Natural killer cell treated with Interleukin-12 subunit alpha and Interleukin-12 subunit beta and Interleukin-15 and Interleukin-18, amount 100 ng/mL, for 72 hours (primary cell): Measurements from ENCODE around the gene ARL16. TPM values are rescaled to one million over a fixed set of nuclear protein-coding genes. Genes with fewer than 3 reads are reported as not detected.

ENCODE experiments used
- ATAC-seq, 2 donors: fragments of 150-1000 bp; cut with Tn5 transposase in 1 of 2; sonication (Bioruptor Pico), chemical (Tn5 transposase) in 1 of 2; 2 replicates each; pipeline ENCODE4 v1.10.0; 2021
- DNase-seq: peaks from one replicate; pipeline ENCODE4 v3.0.0; 2022; ENCODE audit warnings: low spot score
- H3K27ac Mint-ChIP-seq, 2 donors: 1 replicate in 1 of 2; 2 replicates in 1 of 2; pipeline ENCODE4 v1.8.0; 2022; ENCODE audit warnings: mixed read lengths in 2 of 2, mild to moderate bottlenecking in 1 of 2, moderate library complexity in 1 of 2
- H3K27me3 Mint-ChIP-seq, 2 donors: 1 replicate in 1 of 2; 2 replicates in 1 of 2; pipeline ENCODE4 v1.8.0; 2022; ENCODE audit warnings: mixed read lengths in 2 of 2
- H3K36me3 Mint-ChIP-seq: one replicate; pipeline ENCODE4 v1.8.0; 2022; ENCODE audit warnings: mixed read lengths
- H3K4me1 Mint-ChIP-seq, 2 donors: 1 replicate in 1 of 2; 2 replicates in 1 of 2; pipeline ENCODE4 v1.8.0; 2022; ENCODE audit warnings: low read depth in 2 of 2, mixed read lengths in 2 of 2, mild to moderate bottlenecking in 1 of 2
- H3K4me3 Mint-ChIP-seq: one replicate; pipeline ENCODE4 v1.8.0; 2022; ENCODE audit warnings: mixed read lengths
- H3K9me3 Mint-ChIP-seq: 2 replicates; pipeline ENCODE4 v1.8.0; 2022; ENCODE audit warnings: mixed read lengths
- total RNA-seq, 2 donors: library from RNA; stranded (reverse); gene quantifications; one replicate each; pipeline ENCODE4 v1.2.3, GENCODE V29; 2022

The ARL16 gene
- total RNA-seq, 2 donors from 2014 or later: 35.5 to 54.7 TPM

GRCh38 chr17:81695211-81695610 lies 11.6 kb upstream of the ARL16 start:
- Mint-ChIP-seq H3K27me3 (no peaks in the 10 kb centered on the region), H3K4me3 (no peak overlapping the region)

GRCh38 chr17:81694810-81695209 lies 11.2 kb upstream of the ARL16 start:
- DNase-seq (no peak), ATAC-seq (no peak)
- no peaks in the 10 kb centered on the region for H3K9me3 Mint-ChIP-seq
- H3K4me3 Mint-ChIP-seq: no peak overlapping the region
- H3K36me3 Mint-ChIP-seq: peaks cover 4% of the 10 kb centered on the region
- peaks cover 0 to 16% of the 10 kb centered on the region in 2 donors for H3K4me1 Mint-ChIP-seq
- H3K27ac Mint-ChIP-seq: no peak overlapping the region
- H3K27me3 Mint-ChIP-seq: no peaks in the 10 kb centered on the region

More at GRCh38 chr17:81695211-81695610, 11.6 kb upstream of the ARL16 start:
- H3K27ac Mint-ChIP-seq: no peak overlapping the region
- peaks cover 4% of the 10 kb centered on the region for H3K36me3 Mint-ChIP-seq
- DNase-seq (no peak), ATAC-seq (no peak)
- H3K4me1 Mint-ChIP-seq: peaks cover 0 to 12% of the 10 kb centered on the region in 2 donors
- H3K9me3 Mint-ChIP-seq: no peaks in the 10 kb centered on the region

GRCh38 chr17:81693509-81694210 lies 10.1 kb upstream of the ARL16 start:
- H3K27me3 Mint-ChIP-seq: no peaks in the 10 kb centered on the region
- ATAC-seq: no peak
- peaks cover 7 to 27% of the 10 kb centered on the region in 2 donors for H3K4me1 Mint-ChIP-seq
- no peaks in the 10 kb centered on the region for H3K9me3 Mint-ChIP-seq
- no peak overlapping the region for H3K4me3 Mint-ChIP-seq
- H3K27ac Mint-ChIP-seq: no peak overlapping the region
- DNase-seq: no peak
- peaks cover 4% of the 10 kb centered on the region for H3K36me3 Mint-ChIP-seq

- Mint-ChIP-seq H3K36me3 (no peaks in the 10 kb centered on the region), H3K9me3 (no peaks in the 10 kb centered on the region), H3K4me3 (no peak overlapping the region), H3K27ac (no peak overlapping the region), H3K27me3 (no peaks in the 10 kb centered on the region), H3K4me1 (peaks cover 7 to 32% of the 10 kb centered on the region in 2 donors)
- ATAC-seq: no peak
- no peak for DNase-seq
Measured at GRCh38 chr17:81691608-81692007, 8.0 kb upstream of the ARL16 start.

GRCh38 chr17:81691196-81691595 lies 7.6 kb upstream of the ARL16 start:
- no peak for DNase-seq
- peaks cover 10 to 34% of the 10 kb centered on the region in 2 donors for H3K4me1 Mint-ChIP-seq
- H3K4me3 Mint-ChIP-seq: no peak overlapping the region
- H3K36me3 Mint-ChIP-seq: no peaks in the 10 kb centered on the region
- ATAC-seq: no peak
- no peaks in the 10 kb centered on the region for H3K9me3 Mint-ChIP-seq
- H3K27ac Mint-ChIP-seq: no peak overlapping the region
- no peaks in the 10 kb centered on the region for H3K27me3 Mint-ChIP-seq

GRCh38 chr17:81690549-81690948 lies 7.0 kb upstream of the ARL16 start:
- DNase-seq: no peak
- ATAC-seq: no peak
- H3K9me3 Mint-ChIP-seq: no peaks in the 10 kb centered on the region
- H3K27me3 Mint-ChIP-seq: no peaks in the 10 kb centered on the region
- no peak overlapping the region for H3K27ac Mint-ChIP-seq
- H3K4me1 Mint-ChIP-seq: peaks cover 13 to 36% of the 10 kb centered on the region in 2 donors
- H3K4me3 Mint-ChIP-seq: no peak overlapping the region
- no peaks in the 10 kb centered on the region for H3K36me3 Mint-ChIP-seq

- H3K4me1 Mint-ChIP-seq: peaks cover 17 to 39% of the 10 kb centered on the region in 2 donors
- no peak for DNase-seq
- no peaks in the 10 kb centered on the region for H3K9me3 Mint-ChIP-seq
- no peak overlapping the region for H3K27ac Mint-ChIP-seq
- ATAC-seq: no peak
- no peaks in the 10 kb centered on the region for H3K36me3 Mint-ChIP-seq
- no peaks in the 10 kb centered on the region for H3K27me3 Mint-ChIP-seq
- no peak overlapping the region for H3K4me3 Mint-ChIP-seq
Measured at GRCh38 chr17:81690066-81690465, 6.5 kb upstream of the ARL16 start.

- Mint-ChIP-seq H3K36me3 (no peaks in the 10 kb centered on the region), H3K9me3 (no peaks in the 10 kb centered on the region), H3K4me3 (no peak overlapping the region), H3K27me3 (no peaks in the 10 kb centered on the region), H3K27ac (no peak overlapping the region), H3K4me1 (peaks cover 26 to 48% of the 10 kb centered on the region in 2 donors)
- ATAC-seq (no peak), DNase-seq (no peak)
Measured at GRCh38 chr17:81688616-81689015, 5.0 kb upstream of the ARL16 start.

GRCh38 chr17:81687770-81688541 lies 4.4 kb upstream of the ARL16 start:
- no peaks in the 10 kb centered on the region for H3K27me3 Mint-ChIP-seq
- peaks cover 26 to 49% of the 10 kb centered on the region in 2 donors for H3K4me1 Mint-ChIP-seq
- H3K36me3 Mint-ChIP-seq: no peaks in the 10 kb centered on the region
- DNase-seq: no peak
- H3K4me3 Mint-ChIP-seq: no peak overlapping the region
- no peak overlapping the region for H3K27ac Mint-ChIP-seq
- no peak for ATAC-seq
- H3K9me3 Mint-ChIP-seq: no peaks in the 10 kb centered on the region

- H3K27me3 Mint-ChIP-seq: no peaks in the 10 kb centered on the region
- no peak for DNase-seq
Measured at GRCh38 chr17:81686614-81687013, 3.0 kb upstream of the ARL16 start.

GRCh38 chr17:81685108-81685507 lies 1.5 kb upstream of the ARL16 start:
- Mint-ChIP-seq H3K9me3 (no peaks in the 10 kb centered on the region), H3K36me3 (no peaks in the 10 kb centered on the region), H3K27ac (peak overlapping the region; percentile 86 to 88), H3K4me3 (peak overlapping the region; percentile 91), H3K4me1 (peaks cover 34 to 48% of the 10 kb centered on the region in 2 donors), H3K27me3 (no peaks in the 10 kb centered on the region)
- no peak for ATAC-seq
- no peak for DNase-seq

More at GRCh38 chr17:81686614-81687013, 3.0 kb upstream of the ARL16 start:
- H3K4me3 Mint-ChIP-seq: no peak overlapping the region
- no peaks in the 10 kb centered on the region for H3K36me3 Mint-ChIP-seq
- no peaks in the 10 kb centered on the region for H3K9me3 Mint-ChIP-seq
- ATAC-seq: no peak
- H3K4me1 Mint-ChIP-seq: peaks cover 34 to 52% of the 10 kb centered on the region in 2 donors
- no peak overlapping the region for H3K27ac Mint-ChIP-seq

- Mint-ChIP-seq H3K36me3 (no peaks in the 10 kb centered on the region), H3K9me3 (no peaks in the 10 kb centered on the region), H3K4me1 (peaks cover 33 to 44% of the 10 kb centered on the region in 2 donors), H3K27ac (peak overlapping the region; percentile 86 to 88), H3K27me3 (no peaks in the 10 kb centered on the region), H3K4me3 (peak overlapping the region; percentile 91)
- no peak for DNase-seq
- ATAC-seq: no peak
Measured at GRCh38 chr17:81684442-81684911, 880 bp upstream of the ARL16 start.

GRCh38 chr17:81683208-81683583 lies 401 bp downstream of the ARL16 start:
- Mint-ChIP-seq H3K4me1 (peaks cover 26 to 36% of the 10 kb centered on the region in 2 donors), H3K36me3 (no peaks in the 10 kb centered on the region), H3K4me3 (peak overlapping the region; percentile 90), H3K9me3 (no peaks in the 10 kb centered on the region), H3K27ac (peak overlapping the region; percentile 86 to 88), H3K27me3 (no peaks in the 10 kb centered on the region)
- DNase-seq (no peak), ATAC-seq (peak; percentile 0 to 4)

GRCh38 chr17:81682565-81683207 lies 911 bp downstream of the ARL16 start:
- no peaks in the 10 kb centered on the region for H3K36me3 Mint-ChIP-seq
- H3K4me1 Mint-ChIP-seq: peaks cover 26 to 36% of the 10 kb centered on the region in 2 donors
- DNase-seq (no peak), ATAC-seq (no peak)
- H3K27ac Mint-ChIP-seq: peak overlapping the region; percentile 86 to 88
- H3K9me3 Mint-ChIP-seq: no peaks in the 10 kb centered on the region
- H3K27me3 Mint-ChIP-seq: no peaks in the 10 kb centered on the region
- peak overlapping the region; percentile 90 for H3K4me3 Mint-ChIP-seq
